ENCODE data around the gene TRMT10B.

GRCh38 chr9:37753489-37754190, at the start of gene TRMT10B:
- TF ChIP-seq RFX1 (IDR thresholded peaks at IDR 0.05): no peak
- peak; percentile 65; the same call in 1 of the 2 replicates for TF ChIP-seq PHF20 (CRISPR knock-in tag; IDR thresholded peaks at IDR 0.05)
